K562 (cell line): ENCODE results near the gene ARMC12. TPM values are rescaled to one million over a fixed set of nuclear protein-coding genes. Genes with fewer than 3 reads are reported as not detected.
A peak's percentile ranks its signal among the peaks of the same experiment; 100 is the strongest.

Source experiments
- CBX1 ChIP-seq: sonication (generic); IDR thresholded peaks from 2 replicates; pipeline ENCODE4 v1.6.1; 2016; ENCODE audit warnings: antibody characterized with exemption, low read depth, mild to moderate bottlenecking
- FOXP4 ChIP-seq: sonication (generic); formaldehyde crosslinking; IDR thresholded peaks from 2 replicates; pipeline ENCODE4 v1.8.0; 2022; ENCODE audit warnings: mild to moderate bottlenecking, missing genetic modification reagents, borderline replicate concordance
- GTF2F1 ChIP-seq: IDR thresholded peaks from 2 replicates; pipeline ENCODE4 v1.6.1; 2011; ENCODE audit warnings: low read depth, low read length, improper control_type of control experiment
- HDGF ChIP-seq: fragments of 450-650 bp; IDR thresholded peaks from 2 replicates; pipeline ENCODE4 v1.6.1; 2016
- KLF13 ChIP-seq: fragments of 450-650 bp; IDR thresholded peaks from 2 replicates; pipeline ENCODE4 v1.6.1; 2016; ENCODE audit warnings: missing genetic modification characterization, low read depth, mild to moderate bottlenecking, missing compliant biosample characterization, moderate library complexity, borderline replicate concordance
- MGA ChIP-seq: fragments of 450-650 bp; IDR thresholded peaks from 2 replicates; pipeline ENCODE4 v1.6.1; 2016; ENCODE audit warnings: mild to moderate bottlenecking, moderate library complexity
- SIX5 ChIP-seq, 2 experiments: IDR thresholded peaks; 2 replicates each; pipeline ENCODE4 v1.6.1; 2011; ENCODE audit warnings: low read length in 2 of 2, borderline replicate concordance in 1 of 2, low read depth in 1 of 2, mild to moderate bottlenecking in 1 of 2, moderate library complexity in 1 of 2; ENCODE audit not compliant: insufficient read depth in 1 of 2
- ZFX ChIP-seq: sonication (generic); formaldehyde crosslinking; IDR thresholded peaks from 2 replicates; pipeline ENCODE4 v1.8.0; 2022; ENCODE audit warnings: mild to moderate bottlenecking, missing genetic modification reagents, moderate library complexity
- ZNF512 ChIP-seq: IDR thresholded peaks from 2 replicates; pipeline ENCODE4 v1.6.1; 2016; ENCODE audit warnings: missing genetic modification characterization, missing compliant biosample characterization
- ZNF766 ChIP-seq: fragments of 200-800 bp; sonication (Bioruptor generic); conservative IDR thresholded peaks from 2 replicates; pipeline ENCODE4 v1.6.1; 2016; ENCODE audit warnings: missing genetic modification characterization, missing compliant biosample characterization
- polyA plus RNA-seq, 8 experiments: library from polyadenylated mRNA; depleted of rRNA in 4 of 8; stranded (reverse) in 5 of 8; unstranded in 3 of 8; fragments of >200 nt; fragmentation: Nextera tagmentation in 2 of 8; fragmentation: Illumina TruSeq in 1 of 8; extraction: Ambion mirVana in 2 of 8; extraction: Trizol in 1 of 8; gene quantifications; 2 replicates each; pipeline versions ENCODE4 v1.2.1 to v1.2.3, GENCODE V29; 2011 to 2014; ENCODE audit warnings: inconsistent platforms in 1 of 8, missing spikeins in 1 of 8
- total RNA-seq, 7 experiments: library from RNA; depleted of rRNA in 6 of 7; stranded (reverse); fragments of >200 nt in 6 of 7; fragmentation: Illumina TruSeq in 2 of 7; extraction: Trizol in 2 of 7; gene quantifications; 2 replicates each; pipeline versions ENCODE4 v1.2.1 to v1.2.3, GENCODE V29; 2011 to 2021; ENCODE audit warnings: low replicate concordance in 1 of 7
- TF ChIP-seq, protein P1 (sequence below): fragments of 200-800 bp; sonication (Bioruptor generic); IDR thresholded peaks from 2 replicates; pipeline ENCODE4 v1.6.1; 2017; ENCODE audit warnings: missing genetic modification characterization, missing compliant biosample characterization

Gene ARMC12
- total and polyA plus RNA-seq, 9 of the 15 experiments (the other 6 are each of a cell fraction or from before 2014, with no cell fraction given) = 0.09 to 0.58 (median 0.31) TPM; not detected in 3

DNA sequence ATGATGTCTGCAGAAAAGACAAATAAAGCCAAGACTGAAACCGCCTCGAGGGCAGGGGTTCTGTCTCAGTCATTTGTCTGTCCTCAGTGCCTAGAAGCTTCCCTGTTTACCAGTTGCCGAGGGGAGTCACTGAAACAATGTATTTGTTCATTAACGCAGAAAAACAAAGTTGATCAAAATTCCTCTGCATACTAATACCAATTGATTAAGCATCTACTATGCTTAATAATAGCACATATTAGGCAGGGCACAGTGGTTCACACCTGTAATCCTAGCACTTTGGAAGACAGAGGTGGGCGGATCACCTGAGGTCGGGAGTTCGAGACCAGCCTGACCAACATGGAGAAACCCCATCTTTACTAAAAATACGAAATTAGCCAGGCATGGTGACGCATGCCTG, 46.3 kb upstream of the ARMC12 start (continued):
- TF ChIP-seq MGA = no peak
- TF ChIP-seq, protein P1, sequence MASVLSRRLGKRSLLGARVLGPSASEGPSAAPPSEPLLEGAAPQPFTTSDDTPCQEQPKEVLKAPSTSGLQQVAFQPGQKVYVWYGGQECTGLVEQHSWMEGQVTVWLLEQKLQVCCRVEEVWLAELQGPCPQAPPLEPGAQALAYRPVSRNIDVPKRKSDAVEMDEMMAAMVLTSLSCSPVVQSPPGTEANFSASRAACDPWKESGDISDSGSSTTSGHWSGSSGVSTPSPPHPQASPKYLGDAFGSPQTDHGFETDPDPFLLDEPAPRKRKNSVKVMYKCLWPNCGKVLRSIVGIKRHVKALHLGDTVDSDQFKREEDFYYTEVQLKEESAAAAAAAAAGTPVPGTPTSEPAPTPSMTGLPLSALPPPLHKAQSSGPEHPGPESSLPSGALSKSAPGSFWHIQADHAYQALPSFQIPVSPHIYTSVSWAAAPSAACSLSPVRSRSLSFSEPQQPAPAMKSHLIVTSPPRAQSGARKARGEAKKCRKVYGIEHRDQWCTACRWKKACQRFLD = no peak
- no peak for TF ChIP-seq KLF13 (tag)
- TF ChIP-seq CBX1 = no peak
- TF ChIP-seq HDGF = no peak
- no peak for TF ChIP-seq GTF2F1
- TF ChIP-seq ZNF766 (CRISPR knock-in tag) = no peak
- no peak for TF ChIP-seq ZFX
- TF ChIP-seq SIX5 (IDR thresholded peaks at IDR 0.05; ENCODE audit: borderline replicate concordance in 1 of 2, insufficient read depth in 1 of 2, low read depth in 1 of 2, low read length in 2 of 2) = no peak
- 0 out of 2 replicates have a peak, but pooled peaks have one; percentile 34 for TF ChIP-seq FOXP4 (CRISPR knock-in tag)
- TF ChIP-seq ZNF512 = no peak
